ENCODE results near the gene ELOF1.
"Not testable (repeated sequence)": the region's sequence is repeated elsewhere in the genome, so short reads cannot be mapped to it uniquely, and the experiment has no call there.

ELOF1 gene

DNA sequence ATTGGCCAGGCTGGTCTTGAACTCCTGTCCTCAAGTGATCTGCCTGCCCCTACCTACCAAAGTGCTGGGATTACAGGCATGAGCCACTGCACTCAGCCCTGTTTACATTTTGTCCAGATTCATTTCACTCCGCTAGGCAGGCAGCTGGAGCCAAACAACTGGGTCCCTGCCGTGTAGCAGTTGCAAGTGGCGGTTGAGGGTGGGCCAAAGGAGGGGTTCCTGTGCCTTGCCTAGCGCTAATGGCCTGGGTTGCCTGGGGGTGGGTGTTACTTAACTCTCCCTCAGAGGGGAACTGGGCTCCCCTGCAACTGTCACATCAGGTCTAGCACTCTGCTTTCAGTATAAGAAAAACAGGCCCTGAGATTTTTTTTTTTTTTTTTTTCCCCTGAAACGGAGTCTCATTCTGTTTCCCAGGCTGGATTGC, 11.0 kb upstream of the ELOF1 start:
- DNase-seq (ENCODE audit: low spot score) = no peak

GRCh38 chr19:11566164-11566563, 7.1 kb upstream of the ELOF1 start:
- no peak for DNase-seq (ENCODE audit: low spot score)

- not testable (repeated sequence) for DNase-seq (ENCODE audit: low spot score)
These were observed 6.6 kb upstream of the ELOF1 start for GRCh38 chr19:11565649-11565980.

DNA sequence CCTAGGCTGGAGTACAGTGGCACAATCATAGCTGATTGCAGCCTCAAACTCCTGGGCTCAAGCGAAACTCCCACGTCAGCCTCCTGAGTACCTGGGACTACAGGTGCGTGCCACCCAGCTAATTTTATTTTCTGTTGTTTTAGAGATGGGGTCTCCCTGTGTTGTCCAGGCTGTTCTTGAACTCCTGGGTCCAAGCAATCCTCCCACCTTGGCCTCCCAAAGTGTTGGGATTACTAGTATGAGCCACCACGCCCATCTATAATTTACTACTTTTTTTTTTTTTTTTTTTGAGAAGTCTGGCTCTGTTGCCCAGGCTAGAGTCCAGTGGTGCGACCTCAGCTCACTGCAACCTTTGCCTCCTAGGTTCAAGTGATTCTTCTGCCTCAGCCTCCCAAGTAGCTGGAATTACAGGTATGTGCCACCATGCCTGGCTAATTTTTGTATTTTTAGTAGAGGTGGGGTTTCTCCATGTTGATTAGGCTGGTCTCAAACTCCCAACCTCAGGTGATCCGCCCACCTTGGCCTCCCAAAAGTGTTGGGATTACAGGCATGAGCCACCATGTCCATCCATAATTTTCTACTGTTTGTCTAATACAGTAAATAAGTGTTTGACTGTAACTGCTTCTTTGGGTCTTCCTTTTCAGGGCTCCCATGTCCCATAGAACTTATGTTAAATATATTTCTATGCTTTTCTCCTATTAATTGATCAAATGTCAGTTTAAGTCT, 5.2 kb upstream of the ELOF1 start:
- DNase-seq (ENCODE audit: low spot score) = not testable (repeated sequence)

DNA sequence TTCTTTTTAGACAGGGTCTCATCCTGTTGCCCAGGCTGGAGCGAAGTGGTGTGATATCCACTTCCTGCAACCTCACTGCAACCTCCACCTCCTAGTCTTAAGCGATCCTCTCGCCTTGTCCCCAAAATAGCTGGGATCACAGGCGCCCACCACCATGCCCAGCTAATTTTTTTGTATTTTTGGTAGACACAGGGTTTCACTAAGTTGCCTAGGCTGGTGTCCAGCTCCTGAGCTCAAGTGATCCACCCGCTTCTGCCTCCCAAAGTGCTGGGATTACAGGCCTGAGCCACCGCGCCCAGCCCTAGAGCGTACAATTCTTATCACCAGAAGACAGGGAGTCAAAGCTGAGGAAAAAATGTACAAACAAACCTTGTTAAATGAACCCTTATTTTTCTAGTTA, 4.5 kb upstream of the ELOF1 start:
- no peak for DNase-seq (ENCODE audit: low spot score)

GRCh38 chr19:11560404-11561051, 1.5 kb upstream of the ELOF1 start:
- DNase-seq (ENCODE audit: low spot score) = peak; percentile 74

GRCh38 chr19:11556634-11557420, 2.2 kb downstream of the ELOF1 start:
- no peak for DNase-seq (ENCODE audit: low spot score)

DNA sequence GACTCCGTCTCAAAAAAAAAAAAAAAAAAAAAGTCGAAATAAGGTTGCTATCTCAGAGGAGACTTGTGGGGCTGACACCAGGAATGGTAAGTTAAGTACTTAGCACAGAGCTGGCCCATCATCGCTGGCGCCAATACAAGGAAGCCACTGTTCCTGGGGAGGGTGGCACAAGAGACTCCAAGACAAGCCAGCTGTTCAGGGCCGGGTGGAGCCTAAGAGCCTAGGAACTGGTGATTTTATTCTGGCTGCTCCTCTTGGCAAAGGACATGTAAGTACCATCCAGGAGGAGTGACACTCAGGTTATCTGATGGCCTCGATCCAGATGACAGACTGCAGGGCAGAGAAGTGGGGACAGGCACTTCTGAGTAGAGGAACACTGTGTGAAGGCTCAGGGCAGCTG, 3.8 kb downstream of the ELOF1 start:
- DNase-seq (ENCODE audit: low spot score) = no peak

GRCh38 chr19:11554160-11554559, 4.9 kb downstream of the ELOF1 start:
- no peak for DNase-seq (ENCODE audit: low spot score)

DNA sequence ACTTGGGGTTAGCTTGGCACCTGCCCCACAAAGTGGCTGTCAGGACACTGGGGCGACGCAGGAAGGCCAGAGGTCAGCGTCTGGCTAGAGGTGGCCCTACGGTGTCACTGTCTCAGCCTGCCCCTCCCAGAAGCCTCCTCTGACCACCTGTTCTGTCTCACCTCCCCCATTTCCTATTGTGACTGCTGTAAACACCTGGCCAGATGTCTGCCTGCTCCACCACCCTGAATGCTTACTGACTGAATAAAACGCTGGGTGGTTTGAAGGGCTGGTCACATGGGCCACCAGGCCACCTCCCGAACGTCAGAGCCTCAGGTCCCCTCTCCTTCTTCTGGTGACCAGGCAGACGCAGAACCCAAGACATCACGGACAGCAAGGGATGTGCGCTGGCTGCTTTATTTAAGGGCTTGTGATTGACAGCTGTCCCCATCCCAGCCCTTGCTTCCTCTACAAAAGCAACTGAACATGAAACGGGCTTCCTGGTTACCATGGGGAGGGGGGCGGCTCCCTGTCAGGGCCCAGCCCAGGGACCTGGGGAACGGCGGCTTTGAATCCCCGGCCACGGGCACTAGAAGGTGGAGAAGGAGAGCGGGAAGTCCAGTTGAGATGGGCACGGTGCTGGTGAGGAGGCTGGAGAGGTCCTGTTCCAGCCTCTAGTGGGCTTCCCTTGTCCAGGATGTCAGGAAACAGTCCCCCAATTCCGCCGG, 6.2 kb downstream of the ELOF1 start:
- DNase-seq (ENCODE audit: low spot score) = no peak

GRCh38 chr19:11551603-11552235, 7.3 kb downstream of the ELOF1 start:
- DNase-seq (ENCODE audit: low spot score) = peak; percentile 41

- no peak for DNase-seq (ENCODE audit: low spot score)
These were observed 8.8 kb downstream of the ELOF1 start for GRCh38 chr19:11550265-11550664.

DNA sequence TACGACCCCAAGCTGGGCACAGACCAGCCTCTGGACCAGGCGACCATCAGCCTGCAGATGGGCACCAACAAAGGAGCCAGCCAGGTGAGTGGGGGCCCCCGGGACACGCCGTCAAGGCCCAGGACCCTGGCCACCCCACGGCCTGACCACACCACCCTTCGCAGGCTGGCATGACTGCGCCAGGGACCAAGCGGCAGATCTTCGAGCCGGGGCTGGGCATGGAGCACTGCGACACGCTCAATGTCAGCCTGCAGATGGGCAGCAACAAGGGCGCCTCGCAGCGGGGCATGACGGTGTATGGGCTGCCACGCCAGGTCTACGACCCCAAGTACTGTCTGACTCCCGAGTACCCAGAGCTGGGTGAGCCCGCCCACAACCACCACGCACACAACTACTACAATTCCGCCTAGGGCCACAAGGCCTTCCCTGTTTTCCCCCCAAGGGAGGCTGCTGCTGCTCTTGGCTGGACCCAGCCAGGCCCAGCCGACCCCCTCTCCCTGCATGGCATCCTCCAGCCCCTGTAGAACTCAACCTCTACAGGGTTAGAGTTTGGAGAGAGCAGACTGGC, 9.6 kb downstream of the ELOF1 start:
- no peak for DNase-seq (ENCODE audit: low spot score)

GRCh38 chr19:11547929-11548700, 10.9 kb downstream of the ELOF1 start:
- no peak for DNase-seq (ENCODE audit: low spot score)

GRCh38 chr19:11541238-11541637, 17.8 kb downstream of the ELOF1 start:
- no peak for DNase-seq (ENCODE audit: low spot score)

DNA sequence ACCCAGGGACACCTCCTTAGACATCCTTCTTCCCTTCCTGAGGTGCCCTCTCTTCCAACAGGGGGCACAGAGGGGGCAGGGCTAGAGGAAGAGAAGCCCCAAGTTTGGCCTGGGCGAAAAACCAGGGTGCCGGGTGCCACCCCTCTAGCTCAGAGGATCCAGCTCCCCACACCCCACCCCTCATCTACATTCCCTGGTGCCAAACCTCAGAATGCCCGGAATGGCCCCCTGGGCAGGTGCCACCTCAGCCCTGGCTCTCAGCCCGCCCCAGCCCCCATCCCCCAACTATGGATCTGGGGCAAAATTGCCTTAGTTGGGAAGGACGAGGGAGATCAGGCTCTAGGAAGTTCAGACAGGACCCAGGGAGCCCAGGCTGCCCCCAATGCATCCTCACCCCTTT, 18.4 kb downstream of the ELOF1 start:
- no peak for DNase-seq (ENCODE audit: low spot score)

- peak; percentile 80 for DNase-seq (ENCODE audit: low spot score)
These were observed 19.3 kb downstream of the ELOF1 start for GRCh38 chr19:11539495-11540365.

GRCh38 chr19:11538232-11539036, 20.6 kb downstream of the ELOF1 start, which contains the start of gene CNN1:
CNN1 (plus strand) TSS chr19:11538851; CDS start chr19:11538928, 77 bp downstream.
- DNase-seq (ENCODE audit: low spot score) = peak; percentile 90
